ENCODE measurements around the gene CACNA2D2.

The CACNA2D2 gene

GRCh38 chr3:50430950-50431435, 72.4 kb downstream of the CACNA2D2 start:
- no peak overlapping the region for H3K4me3 ChIP-seq (ENCODE audit: low read depth, low read length)
- no peak for DNase-seq (ENCODE audit: low read depth)
- no peak for TF ChIP-seq CTCF (conservative IDR thresholded peaks at IDR 0.05; ENCODE audit: low read depth, low read length)

GRCh38 chr3:50430191-50430590, 73.2 kb downstream of the CACNA2D2 start:
- no peak for TF ChIP-seq CTCF (conservative IDR thresholded peaks at IDR 0.05; ENCODE audit: low read depth, low read length)
- H3K4me3 ChIP-seq (ENCODE audit: low read depth, low read length): no peak overlapping the region
- DNase-seq (ENCODE audit: low read depth): no peak

GRCh38 chr3:50428007-50428633, 75.3 kb downstream of the CACNA2D2 start:
- TF ChIP-seq CTCF (conservative IDR thresholded peaks at IDR 0.05; ENCODE audit: low read depth, low read length): peak; percentile 32
- DNase-seq (ENCODE audit: low read depth): peak; percentile 12
- H3K4me3 ChIP-seq (ENCODE audit: low read depth, low read length): no peak overlapping the region

GRCh38 chr3:50427217-50427616, 76.2 kb downstream of the CACNA2D2 start:
- TF ChIP-seq CTCF (conservative IDR thresholded peaks at IDR 0.05; ENCODE audit: low read depth, low read length): no peak
- no peak for DNase-seq (ENCODE audit: low read depth)
- no peak overlapping the region for H3K4me3 ChIP-seq (ENCODE audit: low read depth, low read length)

GRCh38 chr3:50425911-50426310, 77.5 kb downstream of the CACNA2D2 start:
- H3K4me3 ChIP-seq (ENCODE audit: low read depth, low read length): no peak overlapping the region
- no peak for DNase-seq (ENCODE audit: low read depth)
- TF ChIP-seq CTCF (conservative IDR thresholded peaks at IDR 0.05; ENCODE audit: low read depth, low read length): no peak

- DNase-seq (ENCODE audit: low read depth): no peak
- TF ChIP-seq CTCF (conservative IDR thresholded peaks at IDR 0.05; ENCODE audit: low read depth, low read length): no peak
- no peak overlapping the region for H3K4me3 ChIP-seq (ENCODE audit: low read depth, low read length)
Observed at GRCh38 chr3:50423543-50423942, 79.9 kb downstream of the CACNA2D2 start.

GRCh38 chr3:50422153-50422552, 81.3 kb downstream of the CACNA2D2 start:
- no peak overlapping the region for H3K4me3 ChIP-seq (ENCODE audit: low read depth, low read length)
- no peak for TF ChIP-seq CTCF (conservative IDR thresholded peaks at IDR 0.05; ENCODE audit: low read depth, low read length)
- no peak for DNase-seq (ENCODE audit: low read depth)

All from choroid plexus epithelial cell (primary cell).